ENCODE data around the gene CALML5.

Gene CALML5, protein sequence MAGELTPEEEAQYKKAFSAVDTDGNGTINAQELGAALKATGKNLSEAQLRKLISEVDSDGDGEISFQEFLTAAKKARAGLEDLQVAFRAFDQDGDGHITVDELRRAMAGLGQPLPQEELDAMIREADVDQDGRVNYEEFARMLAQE

DNA sequence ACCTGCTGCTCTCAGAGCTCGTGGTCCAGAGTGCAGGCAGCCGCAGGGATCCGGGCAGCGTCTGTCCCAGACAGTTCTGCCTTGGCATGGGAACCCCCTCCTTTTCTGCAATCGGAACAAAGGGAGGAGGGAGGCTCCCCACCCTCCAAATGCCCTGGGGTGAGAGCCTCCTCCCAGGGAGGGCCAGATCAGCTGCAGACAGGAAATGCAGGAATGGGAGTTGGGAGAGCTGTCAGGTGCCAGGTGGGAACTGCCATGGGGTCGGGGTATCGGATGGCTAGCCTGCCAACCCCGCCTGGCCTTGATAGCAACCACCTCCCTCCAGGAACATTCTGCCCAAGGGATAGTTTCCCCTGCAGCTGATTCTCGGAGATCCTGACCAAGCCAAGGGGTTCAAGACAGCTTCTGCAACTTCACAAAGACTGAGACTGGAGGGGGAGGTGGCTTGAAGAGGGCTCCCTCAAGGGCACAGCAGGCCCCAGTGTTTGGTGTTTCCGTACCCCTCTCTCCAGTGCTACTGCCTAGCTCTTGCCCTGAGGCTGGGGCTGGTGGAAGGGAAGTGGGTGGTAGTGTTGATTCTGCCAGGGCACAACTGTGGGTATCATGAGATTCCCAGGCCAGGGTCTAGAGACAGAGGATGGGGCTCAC, at the start of gene CALML5:
Gene CALML5 (minus strand): TSS at position 78 of the 648 bp plus-strand sequence. CDS start 132 bp downstream, outside the sequence.
- FAIRE-seq = no peak

GRCh38 chr10:5547931-5548660, 48.7 kb upstream of the CALML5 start:
- FAIRE-seq = no peak

DNA sequence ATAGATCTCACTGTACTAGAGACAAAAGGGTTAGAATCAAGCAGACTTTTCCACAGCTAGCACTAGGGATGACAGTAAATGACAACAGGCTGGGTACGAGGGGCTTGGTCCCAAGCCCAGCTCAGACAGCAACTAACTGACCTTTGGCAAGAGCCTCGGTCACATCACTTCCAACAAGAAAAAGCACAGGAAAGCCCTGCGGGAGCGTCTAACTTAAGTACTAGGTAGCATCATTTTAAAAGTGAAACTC, 48.2 kb upstream of the CALML5 start:
- FAIRE-seq = no peak

DNA sequence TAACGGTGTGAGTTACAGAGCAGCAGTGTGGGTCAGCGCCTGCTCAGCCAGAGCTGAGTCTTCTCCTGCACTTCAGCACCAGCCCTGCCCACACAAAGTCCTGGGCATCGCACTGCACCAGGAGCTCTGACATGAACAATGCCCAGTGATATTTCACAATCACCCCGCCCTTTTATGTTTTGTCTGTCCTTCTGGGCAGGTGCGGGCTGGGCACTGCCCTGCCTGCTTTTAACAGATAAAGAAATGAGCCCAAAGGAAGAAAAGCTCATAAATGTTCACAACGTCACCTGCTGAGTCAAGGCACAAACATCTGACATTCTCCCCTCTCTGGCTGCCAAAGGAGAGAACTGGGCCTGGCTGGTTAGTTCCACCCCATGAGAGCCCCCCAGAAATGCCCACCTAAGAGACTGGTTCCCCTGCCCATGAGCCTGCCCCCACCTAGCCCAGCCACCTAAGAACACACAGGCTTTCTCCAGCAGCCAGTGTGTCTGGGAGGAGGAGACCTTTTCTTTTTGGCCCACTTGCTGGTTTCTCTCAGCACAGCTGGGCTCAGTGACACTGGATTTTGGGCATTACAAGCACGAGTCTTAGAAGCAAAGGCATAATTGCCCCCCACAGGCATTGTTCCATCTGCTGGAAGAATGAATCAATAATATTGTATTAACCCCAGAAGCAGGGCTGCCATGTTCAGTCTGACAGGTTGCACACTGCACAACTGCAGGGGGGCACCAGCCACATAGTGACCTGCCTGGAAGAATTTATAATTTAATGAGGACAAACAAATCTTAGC, 47.7 kb upstream of the CALML5 start:
- FAIRE-seq = no peak

GRCh38 chr10:5545778-5546710, 46.7 kb upstream of the CALML5 start:
- no peak for FAIRE-seq

DNA sequence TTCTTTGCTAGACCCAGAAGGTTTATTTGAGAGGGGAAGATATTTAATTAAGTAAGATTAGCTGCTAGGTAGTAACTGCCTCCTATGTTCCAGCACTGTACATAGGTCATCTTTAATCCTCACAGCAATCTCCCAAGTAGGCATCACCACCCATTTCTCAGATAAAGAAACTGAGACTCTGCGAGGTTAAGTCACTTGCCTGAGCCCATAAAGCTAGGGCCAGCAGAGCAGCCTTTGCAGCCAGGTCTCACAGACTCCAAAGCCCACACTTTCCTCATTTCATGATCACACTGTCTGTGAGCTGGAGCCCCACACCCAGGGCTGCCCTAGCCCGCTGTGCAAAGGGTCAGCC, 46.0 kb upstream of the CALML5 start:
- no peak for FAIRE-seq

GRCh38 chr10:5545011-5545410, 45.6 kb upstream of the CALML5 start:
- FAIRE-seq = no peak

DNA sequence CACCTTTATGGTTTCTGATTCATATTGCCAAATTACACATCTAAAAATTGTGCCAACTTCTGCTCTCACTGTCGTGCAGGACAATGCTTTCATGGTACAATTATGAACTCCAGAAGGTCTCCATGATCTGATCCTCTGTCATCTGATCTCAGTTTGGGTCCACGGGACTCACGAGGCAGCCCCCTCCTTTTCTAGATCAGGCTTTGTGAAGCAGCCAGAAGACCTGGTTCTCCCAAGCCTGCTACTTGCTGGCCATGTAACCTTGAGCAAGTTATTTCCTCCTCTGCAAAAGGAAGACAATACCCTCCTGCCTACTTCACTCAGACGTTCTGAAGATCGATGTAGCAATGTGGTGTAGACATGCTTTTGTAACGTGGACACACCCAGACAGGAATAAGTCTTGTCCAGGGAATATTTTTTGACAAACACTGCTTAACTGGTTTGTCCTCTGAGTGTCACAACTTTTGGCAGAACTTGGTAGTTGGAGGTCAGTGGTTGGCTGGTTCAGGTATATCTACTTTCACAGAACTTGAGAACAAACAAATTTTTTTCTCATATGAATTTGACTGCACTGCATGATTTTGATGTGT, 44.9 kb upstream of the CALML5 start:
- FAIRE-seq = no peak

GRCh38 chr10:5543623-5544022, 44.3 kb upstream of the CALML5 start:
- no peak for FAIRE-seq

DNA sequence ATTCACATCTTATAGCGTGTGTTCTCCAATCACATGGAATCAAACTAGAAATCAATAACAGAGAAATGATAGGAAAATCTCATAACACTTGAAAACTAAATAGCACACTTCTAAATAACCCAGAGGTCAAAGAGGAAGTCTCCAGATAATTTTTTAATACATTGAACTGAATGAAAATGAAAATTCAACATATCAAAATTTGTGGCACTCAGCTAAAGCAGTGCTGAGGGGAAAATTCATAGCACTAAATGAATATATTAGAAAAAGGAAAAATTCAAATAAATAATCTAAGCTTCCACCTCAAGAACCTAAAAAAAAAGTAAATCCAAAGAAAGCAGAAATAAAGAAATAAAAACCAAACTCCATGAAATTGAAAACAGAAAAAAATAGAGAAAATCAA, 42.7 kb upstream of the CALML5 start:
- FAIRE-seq = no peak

DNA sequence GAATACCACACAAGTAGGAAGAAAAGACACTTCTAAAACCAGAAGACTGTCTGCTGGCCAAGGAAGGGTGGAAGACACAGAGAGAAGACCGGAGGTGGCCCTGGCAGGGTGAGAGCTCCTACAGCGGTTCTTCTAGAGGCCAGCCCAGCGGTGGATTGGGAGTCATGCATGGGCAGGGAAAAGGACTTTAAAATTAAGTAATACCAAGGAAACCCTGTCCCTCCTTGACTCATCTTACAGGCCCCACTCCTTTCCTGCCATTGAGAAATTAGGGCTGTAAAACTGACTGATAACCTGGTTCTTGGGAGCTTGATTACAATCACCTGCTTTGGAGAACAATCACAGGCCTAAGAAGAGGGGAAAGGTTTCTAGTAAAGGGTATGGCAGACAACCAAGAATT, 41.5 kb upstream of the CALML5 start:
- FAIRE-seq = no peak

GRCh38 chr10:5540080-5540479, 40.7 kb upstream of the CALML5 start:
- FAIRE-seq = no peak

DNA sequence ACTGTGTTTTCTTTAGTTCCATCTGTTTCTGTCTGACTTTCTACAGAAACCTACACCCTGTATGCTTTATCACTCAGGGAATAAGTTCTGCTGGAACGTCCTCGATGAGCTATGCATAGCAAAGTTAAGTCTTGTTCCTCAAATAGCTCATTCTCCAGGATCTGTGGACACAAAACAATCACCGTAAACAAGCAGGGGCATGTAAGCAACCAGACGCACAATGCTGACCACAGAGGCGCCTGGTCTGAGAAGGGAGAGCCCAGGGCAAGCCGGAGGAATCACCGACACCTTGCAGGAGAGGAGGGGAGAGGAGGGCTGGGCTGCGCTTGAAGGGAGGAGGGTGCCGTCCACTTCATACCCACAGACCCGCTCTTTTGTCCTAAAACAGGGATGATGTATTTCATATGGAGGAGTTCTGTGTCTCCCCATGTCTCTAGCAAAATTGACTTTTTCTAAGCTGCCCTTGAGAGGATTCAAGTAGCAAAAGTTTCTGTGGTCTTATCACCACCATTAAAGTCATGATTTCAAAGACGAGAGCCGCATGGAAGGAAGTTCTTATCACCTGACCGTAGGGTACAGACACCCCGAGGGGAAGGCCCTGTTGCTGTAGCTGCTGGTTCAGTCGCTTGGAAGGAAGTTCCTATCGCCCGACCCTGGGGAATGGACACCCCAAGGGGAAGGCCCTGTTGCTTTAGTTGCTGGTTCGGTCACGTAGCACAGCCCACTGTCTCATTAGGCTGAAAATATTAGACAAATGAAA, 39.7 kb upstream of the CALML5 start:
- FAIRE-seq = no peak

DNA sequence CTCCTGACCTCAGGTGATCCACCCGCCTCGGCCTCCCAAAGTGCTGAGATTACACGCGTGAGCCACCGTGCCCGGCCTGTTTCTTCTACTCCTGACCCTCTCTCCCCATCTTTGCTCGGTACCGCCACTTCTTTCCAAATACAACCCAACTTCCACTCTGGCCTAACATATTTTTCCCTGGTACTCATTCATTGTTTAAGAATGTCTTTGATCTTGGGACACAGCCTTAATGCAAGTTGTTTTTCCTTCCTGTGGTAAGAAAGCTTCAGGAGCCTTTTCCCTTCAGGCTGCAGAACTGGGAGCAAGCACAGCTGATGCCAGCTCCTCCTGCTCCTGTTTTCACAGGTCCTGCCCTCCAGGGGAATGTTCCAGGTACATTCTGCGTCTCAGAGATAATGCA, 39.1 kb upstream of the CALML5 start:
- no peak for FAIRE-seq

DNA sequence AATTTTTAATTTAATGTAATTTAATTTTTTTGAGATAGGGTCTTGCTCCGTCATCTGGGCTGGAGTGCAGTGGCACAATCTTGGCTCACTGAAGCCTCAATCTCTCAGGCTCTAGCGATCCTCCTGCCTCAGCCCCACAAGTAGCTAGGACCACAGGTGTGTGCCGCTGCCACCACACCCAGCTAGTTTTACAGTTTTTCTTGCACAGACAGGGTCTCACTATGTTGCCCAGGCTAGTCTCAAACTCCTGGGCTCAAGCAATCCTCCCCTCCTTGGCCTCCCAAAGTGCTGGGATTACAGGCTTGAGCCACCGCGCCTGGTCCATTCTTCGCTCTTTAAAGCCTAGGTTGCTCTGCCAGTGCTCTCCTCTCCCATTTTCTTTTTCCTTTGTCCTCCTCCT, 38.3 kb upstream of the CALML5 start:
- no peak for FAIRE-seq

GRCh38 chr10:5536486-5537081, 37.2 kb upstream of the CALML5 start:
- no peak for FAIRE-seq

DNA sequence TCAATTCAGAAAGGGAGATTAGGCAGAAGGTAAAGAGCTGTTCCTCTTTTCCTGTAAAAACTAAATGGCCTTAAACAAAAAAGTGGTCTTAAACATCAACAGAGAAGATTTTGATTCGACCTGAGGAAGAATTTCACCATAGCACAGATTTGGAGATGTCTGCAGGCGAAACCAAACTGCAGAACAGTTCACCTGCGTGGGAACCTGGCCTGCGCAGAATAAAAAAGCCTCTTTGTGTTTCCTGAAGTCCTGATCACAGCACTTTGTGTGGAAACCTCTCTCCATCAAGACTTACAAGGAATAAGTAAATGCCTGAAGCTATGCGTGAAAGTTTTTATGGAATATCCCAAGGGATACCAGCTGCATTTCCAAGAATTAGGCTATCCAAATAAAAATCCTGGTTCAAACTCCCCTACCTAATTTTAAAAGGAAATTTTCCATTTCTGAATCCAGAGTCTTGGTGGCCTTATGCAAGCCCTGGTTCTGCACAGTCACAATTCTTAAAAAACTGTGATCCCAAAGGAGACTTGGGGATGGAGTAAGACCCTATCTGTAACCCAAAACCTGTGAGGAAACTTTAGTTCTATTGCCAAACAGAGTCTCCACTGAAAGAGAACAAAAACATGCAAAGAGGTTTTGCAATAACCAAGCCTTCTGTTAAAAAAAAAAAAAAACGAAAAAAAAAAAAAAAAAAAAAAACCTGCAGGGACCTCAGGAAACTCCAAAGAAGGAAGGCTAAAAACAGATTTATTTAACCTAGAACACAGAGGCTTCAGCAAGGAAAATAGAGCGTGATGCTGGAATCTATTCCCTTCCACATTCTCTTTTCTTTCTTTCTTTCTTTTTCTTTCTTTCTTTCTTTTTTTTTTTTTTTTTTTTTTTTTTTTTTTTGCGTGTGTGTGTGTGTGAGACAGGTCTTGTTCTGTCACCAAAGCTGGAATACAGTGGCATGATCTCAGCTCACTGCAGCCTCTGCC, 35.8 kb upstream of the CALML5 start:
- FAIRE-seq = no peak

- no peak for FAIRE-seq
Measured at GRCh38 chr10:5534051-5534821, 34.9 kb upstream of the CALML5 start.
